HG03025 (cell line): Measurements from ENCODE around the gene PIK3C3.
"Not testable (repeated sequence)": the region's sequence is repeated elsewhere in the genome, so short reads cannot be mapped to it uniquely, and the experiment has no call there.

Experiments used
- ATAC-seq: cut with Tn5 transposase; IDR thresholded peaks from one replicate; pipeline ENCODE4 v1.9.1; 2021; ENCODE audit warnings: mild to moderate bottlenecking, moderate library complexity; ENCODE audit not compliant: unreplicated experiment, low FRiP score

The PIK3C3 gene

GRCh38 chr18:42011053-42011452, 56.0 kb downstream of the PIK3C3 start:
- peak; percentile 100 for ATAC-seq

- no peak for ATAC-seq
Observed at GRCh38 chr18:42018831-42019230, 63.8 kb downstream of the PIK3C3 start.

- no peak for ATAC-seq
Observed at GRCh38 chr18:42024131-42024530, 69.1 kb downstream of the PIK3C3 start.

- peak; percentile 12 for ATAC-seq
Observed at GRCh38 chr18:42025491-42025890, 70.5 kb downstream of the PIK3C3 start.

GRCh38 chr18:42025974-42026625, 71.1 kb downstream of the PIK3C3 start:
- peak; percentile 93 for ATAC-seq

- ATAC-seq: no peak
Observed at GRCh38 chr18:42028247-42028832, 73.3 kb downstream of the PIK3C3 start.

- ATAC-seq: no peak
Observed at GRCh38 chr18:42029092-42029491, 74.1 kb downstream of the PIK3C3 start.

GRCh38 chr18:42030586-42031182, 75.7 kb downstream of the PIK3C3 start:
- ATAC-seq: no peak

GRCh38 chr18:42032447-42032846, 77.4 kb downstream of the PIK3C3 start:
- no peak for ATAC-seq

GRCh38 chr18:42033137-42033810, 78.2 kb downstream of the PIK3C3 start:
- ATAC-seq: no peak

- no peak for ATAC-seq
Observed at GRCh38 chr18:42038936-42039335, 83.9 kb downstream of the PIK3C3 start.

- no peak for ATAC-seq
Observed at GRCh38 chr18:42039396-42039795, 84.4 kb downstream of the PIK3C3 start.

GRCh38 chr18:42041793-42042192, 86.8 kb downstream of the PIK3C3 start:
- ATAC-seq: no peak

- no peak for ATAC-seq
Observed at GRCh38 chr18:42045346-42045745, 90.3 kb downstream of the PIK3C3 start.

- ATAC-seq: no peak
Observed at GRCh38 chr18:42047721-42048120, 92.7 kb downstream of the PIK3C3 start.

GRCh38 chr18:42048158-42048557, 93.1 kb downstream of the PIK3C3 start:
- ATAC-seq: no peak

- ATAC-seq: not testable (repeated sequence)
Observed at GRCh38 chr18:42049536-42049935, 94.5 kb downstream of the PIK3C3 start.

GRCh38 chr18:42051411-42051810, 96.4 kb downstream of the PIK3C3 start:
- ATAC-seq: no peak

GRCh38 chr18:42052122-42052708, 97.2 kb downstream of the PIK3C3 start:
- ATAC-seq: no peak

GRCh38 chr18:42053188-42053781, 98.3 kb downstream of the PIK3C3 start:
- no peak for ATAC-seq

- ATAC-seq: no peak
Observed at GRCh38 chr18:42064109-42064508, 109.1 kb downstream of the PIK3C3 start.
